Measurements from ENCODE around the gene AHR. TPM values are rescaled to one million over a fixed set of nuclear protein-coding genes. Genes with fewer than 3 reads are reported as not detected.

AHR gene
- total RNA-seq, 1 donor, result 326 TPM

DNA sequence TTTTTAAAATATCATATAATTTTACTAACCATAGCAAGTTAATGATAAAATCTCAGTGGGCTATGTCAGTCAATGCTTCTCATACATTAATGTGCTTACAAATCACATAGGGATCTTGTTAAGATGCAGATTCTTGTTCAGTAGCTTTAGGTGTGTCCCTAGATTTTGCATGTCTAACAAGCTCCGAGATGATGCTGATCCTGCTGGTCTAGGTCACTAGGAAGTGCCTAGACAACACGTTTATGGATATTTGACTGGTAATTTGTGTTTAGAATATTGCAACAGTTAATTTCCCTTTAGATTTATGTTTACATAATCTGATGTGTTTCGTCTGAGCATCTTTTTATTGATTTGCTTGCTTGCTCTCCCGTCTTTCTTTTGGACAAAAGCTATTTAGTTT is 12.7 kb downstream of the AHR start:
- no peak for DNase-seq (ENCODE audit: low read depth)
- TF ChIP-seq, protein P1, sequence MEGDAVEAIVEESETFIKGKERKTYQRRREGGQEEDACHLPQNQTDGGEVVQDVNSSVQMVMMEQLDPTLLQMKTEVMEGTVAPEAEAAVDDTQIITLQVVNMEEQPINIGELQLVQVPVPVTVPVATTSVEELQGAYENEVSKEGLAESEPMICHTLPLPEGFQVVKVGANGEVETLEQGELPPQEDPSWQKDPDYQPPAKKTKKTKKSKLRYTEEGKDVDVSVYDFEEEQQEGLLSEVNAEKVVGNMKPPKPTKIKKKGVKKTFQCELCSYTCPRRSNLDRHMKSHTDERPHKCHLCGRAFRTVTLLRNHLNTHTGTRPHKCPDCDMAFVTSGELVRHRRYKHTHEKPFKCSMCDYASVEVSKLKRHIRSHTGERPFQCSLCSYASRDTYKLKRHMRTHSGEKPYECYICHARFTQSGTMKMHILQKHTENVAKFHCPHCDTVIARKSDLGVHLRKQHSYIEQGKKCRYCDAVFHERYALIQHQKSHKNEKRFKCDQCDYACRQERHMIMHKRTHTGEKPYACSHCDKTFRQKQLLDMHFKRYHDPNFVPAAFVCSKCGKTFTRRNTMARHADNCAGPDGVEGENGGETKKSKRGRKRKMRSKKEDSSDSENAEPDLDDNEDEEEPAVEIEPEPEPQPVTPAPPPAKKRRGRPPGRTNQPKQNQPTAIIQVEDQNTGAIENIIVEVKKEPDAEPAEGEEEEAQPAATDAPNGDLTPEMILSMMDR (IDR thresholded peaks at IDR 0.05; ENCODE audit: insufficient read depth, low read length), result no peak
- no peak overlapping the region for H3K4me3 ChIP-seq (ENCODE audit: low read depth, low read length)

DNA sequence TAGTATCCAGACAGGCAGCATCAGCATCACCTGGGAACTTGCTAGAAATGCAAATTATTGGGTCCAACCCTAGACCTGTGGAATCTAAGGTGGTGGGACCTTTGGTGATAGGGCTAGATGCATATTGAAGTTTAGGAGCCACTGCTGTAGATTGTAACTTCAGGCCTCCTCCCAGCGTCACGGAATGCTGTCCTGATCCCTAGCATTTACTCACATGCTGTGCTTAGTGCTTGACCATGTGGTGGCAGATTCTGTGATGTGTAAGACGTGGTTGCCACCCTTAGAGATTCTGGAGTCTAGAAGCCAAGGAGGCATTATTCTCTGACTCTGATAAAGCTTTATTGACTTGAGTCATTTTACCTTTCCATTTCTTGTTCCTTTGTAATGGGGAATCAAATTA is 13.5 kb downstream of the AHR start:
- no peak for DNase-seq (ENCODE audit: low read depth)
- TF ChIP-seq, protein P1 (IDR thresholded peaks at IDR 0.05; ENCODE audit: insufficient read depth, low read length), result no peak

DNA sequence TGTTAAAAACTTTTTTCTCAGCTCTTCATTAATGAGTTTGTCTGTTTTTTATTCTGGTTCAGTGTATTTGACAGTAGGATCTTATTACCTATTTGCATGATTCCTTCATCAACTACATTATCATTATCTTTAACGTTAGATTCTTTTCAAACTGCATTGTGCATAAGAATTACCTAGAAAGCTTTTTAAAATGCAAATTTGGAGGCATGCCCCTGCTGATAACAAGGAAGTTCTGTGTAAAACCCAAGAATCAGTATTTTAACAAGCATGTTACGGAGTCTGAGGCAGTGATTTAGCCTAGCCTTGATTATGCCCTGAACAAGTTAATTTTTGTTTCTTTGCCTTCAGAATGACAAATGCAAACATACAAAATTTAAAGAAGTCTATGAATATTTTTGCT is 14.2 kb downstream of the AHR start:
- no peak overlapping the region for H3K4me3 ChIP-seq (ENCODE audit: low read depth, low read length)
- DNase-seq (ENCODE audit: low read depth), result no peak
- TF ChIP-seq, protein P1 (IDR thresholded peaks at IDR 0.05; ENCODE audit: insufficient read depth, low read length), result no peak

More for the DNA sequence above, 13.5 kb downstream of the AHR start:
- H3K4me3 ChIP-seq (ENCODE audit: low read depth, low read length), result no peak overlapping the region

DNA sequence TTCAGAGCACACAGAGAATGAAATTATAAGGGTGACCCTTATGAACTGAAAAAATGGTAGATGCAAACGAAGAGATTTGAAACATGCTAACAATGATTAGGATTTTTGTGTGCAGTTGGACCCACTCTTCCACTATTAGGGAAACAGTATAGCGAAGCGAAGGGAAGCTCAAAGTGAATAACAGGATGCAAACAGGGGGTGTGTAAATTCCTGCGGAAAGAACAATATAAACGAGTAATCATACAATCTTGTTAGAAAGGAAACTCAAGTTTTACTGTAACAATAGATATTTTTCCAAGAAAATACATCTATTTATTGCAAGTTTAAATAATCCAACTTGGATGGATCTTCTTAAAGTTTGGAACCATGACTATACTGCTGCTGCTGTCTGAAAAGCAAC is 14.7 kb downstream of the AHR start:
- DNase-seq (ENCODE audit: low read depth), result no peak
- TF ChIP-seq, protein P1 (IDR thresholded peaks at IDR 0.05; ENCODE audit: insufficient read depth, low read length), result no peak
- H3K4me3 ChIP-seq (ENCODE audit: low read depth, low read length), result no peak overlapping the region

DNA sequence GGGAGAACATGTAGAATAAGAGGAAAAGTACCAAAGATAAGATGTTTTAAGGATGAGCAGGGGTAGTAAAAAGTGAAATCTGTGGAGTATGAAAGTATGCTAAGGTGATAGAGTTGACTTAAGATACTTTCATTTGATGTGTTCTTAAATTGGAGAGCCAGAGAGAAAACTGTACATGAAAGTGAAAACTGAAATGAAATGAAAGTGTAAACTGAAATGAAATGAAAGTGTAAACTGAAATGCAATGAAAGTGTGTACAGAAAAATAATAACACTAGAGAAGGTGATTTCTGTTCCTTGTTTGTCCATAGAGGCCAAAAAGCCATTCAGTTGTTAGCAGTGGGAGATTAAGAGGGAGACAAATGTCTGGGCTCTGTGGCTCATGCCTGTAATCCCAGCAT is 17.5 kb downstream of the AHR start:
- TF ChIP-seq, protein P1 (IDR thresholded peaks at IDR 0.05; ENCODE audit: insufficient read depth, low read length), result no peak
- H3K4me3 ChIP-seq (ENCODE audit: low read depth, low read length), result no peak overlapping the region
- no peak for DNase-seq (ENCODE audit: low read depth)

DNA sequence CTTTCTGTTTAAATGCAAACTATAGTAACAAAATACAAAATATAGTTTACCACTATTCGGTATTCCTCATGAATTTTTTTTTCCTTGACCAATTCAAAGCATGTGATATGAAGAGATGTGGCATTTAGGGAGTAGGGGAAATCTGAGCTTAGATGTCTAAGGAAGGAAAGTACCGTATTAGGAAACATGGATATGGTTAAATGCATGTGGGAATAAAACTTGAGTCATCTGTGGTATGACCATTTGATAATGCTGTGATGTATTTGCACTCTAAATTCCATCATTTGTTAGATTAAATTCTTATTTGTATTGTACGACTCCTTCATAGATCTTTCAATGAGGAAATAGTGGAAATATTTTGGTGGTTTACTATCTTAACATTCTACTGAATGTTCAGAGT is 19.7 kb downstream of the AHR start:
- TF ChIP-seq, protein P1 (IDR thresholded peaks at IDR 0.05; ENCODE audit: insufficient read depth, low read length), result no peak
- H3K4me3 ChIP-seq (ENCODE audit: low read depth, low read length), result no peak overlapping the region
- DNase-seq (ENCODE audit: low read depth), result peak; percentile 89

All from fibroblast of the aortic adventitia (primary cell).